Endodermal cell (in vitro differentiated cells): ENCODE data around the gene LZTS2. TPM values are rescaled to one million over a fixed set of nuclear protein-coding genes. Genes with fewer than 3 reads are reported as not detected.

Experiments used
- DNase-seq: peaks from one replicate; pipeline ENCODE4 v3.0.0-alpha.2; 2017
- H3K27ac ChIP-seq: 2 replicates; pipeline ENCODE4 v1.5.1; 2013; ENCODE audit warnings: mild to moderate bottlenecking, low read depth, low read length, moderate library complexity
- H3K27me3 ChIP-seq: 2 replicates; pipeline ENCODE4 v1.6.1; 2013; ENCODE audit warnings: mild to moderate bottlenecking, low read length, moderate library complexity; ENCODE audit not compliant: insufficient read depth, control insufficient read depth, poor library complexity, severe bottlenecking
- H3K36me3 ChIP-seq: 2 replicates; pipeline ENCODE4 v1.7.0; 2013; ENCODE audit warnings: mild to moderate bottlenecking, low read length, moderate library complexity; ENCODE audit not compliant: control insufficient read depth, insufficient read depth
- H3K4me1 ChIP-seq: one replicate; pipeline ENCODE4 v1.7.0; 2013; ENCODE audit warnings: low read length; ENCODE audit not compliant: control insufficient read depth, insufficient read depth
- H3K4me3 ChIP-seq: 2 replicates; pipeline ENCODE4 v1.5.1; 2013; ENCODE audit warnings: mild to moderate bottlenecking, low read length, moderate library complexity
- H3K9ac ChIP-seq: 2 replicates; pipeline ENCODE4 v1.6.1; 2013; ENCODE audit warnings: mild to moderate bottlenecking, low read length, moderate library complexity; ENCODE audit not compliant: poor library complexity, severe bottlenecking; ENCODE audit errors: extremely low read depth
- H3K9me3 ChIP-seq: 2 replicates; pipeline ENCODE4 v1.6.1; 2013; ENCODE audit warnings: mild to moderate bottlenecking, low read length, moderate library complexity; ENCODE audit not compliant: control insufficient read depth
- H3K27ac Mint-ChIP-seq: 2 replicates; pipeline ENCODE4 v1.8.0; 2020; ENCODE audit warnings: mixed read lengths
- H3K27me3 Mint-ChIP-seq: 2 replicates; pipeline ENCODE4 v1.8.0; 2021; ENCODE audit warnings: mild to moderate bottlenecking, mixed read lengths; ENCODE audit not compliant: insufficient read depth
- H3K36me3 Mint-ChIP-seq: 2 replicates; pipeline ENCODE4 v1.8.0; 2020; ENCODE audit warnings: low read depth, mixed read lengths
- H3K4me1 Mint-ChIP-seq: 2 replicates; pipeline ENCODE4 v1.8.0; 2020; ENCODE audit warnings: mixed read lengths
- H3K4me3 Mint-ChIP-seq: 2 replicates; pipeline ENCODE4 v1.8.0; 2020; ENCODE audit warnings: mild to moderate bottlenecking, moderate library complexity, mixed read lengths
- H3K9me3 Mint-ChIP-seq: 2 replicates; pipeline ENCODE4 v1.8.0; 2020; ENCODE audit warnings: mild to moderate bottlenecking, mixed read lengths
- CTCF ChIP-seq: fragments of 200-600 bp; sonication (generic); conservative IDR thresholded peaks from 2 replicates; pipeline ENCODE4 v1.5.0; 2021; ENCODE audit warnings: antibody characterized with exemption, mild to moderate bottlenecking
- WGBS, 2 experiments: methylation state at CpG; one replicate each; pipeline versions ENCODE4 v1.1.5 to v1.1.7; 2013; ENCODE audit warnings: missing lambda C conversion rate in 2 of 2, mixed read lengths in 1 of 2; ENCODE audit not compliant: insufficient coverage in 1 of 2, insufficient read length in 1 of 2; 5-methylcytosine and 5-hydroxymethylcytosine counted together
- total RNA-seq, 2 donors: library from RNA; stranded (reverse); fragmentation: NEBNext Ultra II Directional in 1 of 2; extraction: Animal tissue kit (Norgen Biotek cat#: 25700) in 1 of 2; gene quantifications; 2 replicates in 1 of 2; 3 replicates in 1 of 2; pipeline ENCODE4 v1.2.1, GENCODE V29; 2021

The LZTS2 gene
- total RNA-seq, 2 donors from 2014 or later, result 76.8 to 85.9 TPM

GRCh38 chr10:100963826-100964225 is 35.8 kb upstream of the LZTS2 start:
- peaks cover 67% of the 10 kb centered on the region for H3K36me3 ChIP-seq
- H3K4me3 ChIP-seq, result no peak overlapping the region
- Mint-ChIP-seq H3K27me3 (no peaks in the 10 kb centered on the region), H3K9me3 (no peaks in the 10 kb centered on the region), H3K36me3 (peaks cover 31% of the 10 kb centered on the region), H3K27ac (no peak overlapping the region), H3K4me3 (no peak overlapping the region), H3K4me1 (peaks cover 7% of the 10 kb centered on the region)
- H3K27me3 ChIP-seq, result no peaks in the 10 kb centered on the region
- H3K9me3 ChIP-seq, result no peaks in the 10 kb centered on the region
- no peak overlapping the region for H3K9ac ChIP-seq
- no peak for TF ChIP-seq CTCF
- peaks cover 2% of the 10 kb centered on the region for H3K4me1 ChIP-seq
- DNase-seq, result no peak
- H3K27ac ChIP-seq, result no peak overlapping the region
- 92 to 100% methylated on average over 1 of the region's 1 CpG for WGBS, 2 experiments

DNA sequence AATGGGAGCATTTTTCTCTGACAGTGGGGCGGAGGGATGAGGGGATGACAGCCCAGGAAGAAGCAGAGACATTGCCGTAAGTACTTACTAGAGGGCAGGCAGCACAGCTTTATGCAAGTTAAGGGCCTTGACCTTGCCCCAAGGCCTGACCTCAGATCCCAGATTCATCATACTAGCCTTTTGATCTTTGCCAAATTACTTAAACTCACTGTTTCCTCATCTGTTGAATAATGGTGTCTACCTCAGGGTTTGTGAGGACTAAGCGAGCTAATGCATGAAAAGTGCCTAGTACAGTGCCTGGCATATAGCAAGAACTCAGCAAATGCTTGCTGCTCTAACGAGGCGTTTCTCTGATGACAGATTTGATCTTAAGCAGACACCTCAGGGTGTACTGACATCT is 33.8 kb upstream of the LZTS2 start:
- no peak overlapping the region for H3K4me3 Mint-ChIP-seq
- Histone ChIP-seq H3K4me3 (no peak overlapping the region), H3K36me3 (peaks cover 50% of the 10 kb centered on the region), H3K9me3 (no peaks in the 10 kb centered on the region), H3K4me1 (peaks cover 7% of the 10 kb centered on the region), H3K27ac (no peak overlapping the region), H3K27me3 (no peaks in the 10 kb centered on the region), H3K9ac (no peak overlapping the region)
- no peak for TF ChIP-seq CTCF
- no peak for DNase-seq
- no peaks in the 10 kb centered on the region for H3K27me3 Mint-ChIP-seq
- 75% methylated on average over 4 to 5 of the region's 5 CpGs for WGBS, 2 experiments
- peaks cover 13% of the 10 kb centered on the region for H3K4me1 Mint-ChIP-seq
- no peak overlapping the region for H3K27ac Mint-ChIP-seq
- H3K9me3 Mint-ChIP-seq, result no peaks in the 10 kb centered on the region
- peaks cover 17% of the 10 kb centered on the region for H3K36me3 Mint-ChIP-seq

GRCh38 chr10:100966887-100967286 is 32.7 kb upstream of the LZTS2 start:
- peaks cover 24% of the 10 kb centered on the region for H3K4me1 Mint-ChIP-seq
- DNase-seq, result no peak
- H3K27ac ChIP-seq, result no peak overlapping the region
- no peak overlapping the region for H3K4me3 ChIP-seq
- H3K27ac Mint-ChIP-seq, result no peak overlapping the region
- H3K27me3 Mint-ChIP-seq, result no peaks in the 10 kb centered on the region
- peaks cover 42% of the 10 kb centered on the region for H3K36me3 ChIP-seq
- H3K36me3 Mint-ChIP-seq, result peaks cover 15% of the 10 kb centered on the region
- H3K27me3 ChIP-seq, result no peaks in the 10 kb centered on the region
- no peak overlapping the region for H3K9ac ChIP-seq
- peaks cover 17% of the 10 kb centered on the region for H3K4me1 ChIP-seq
- no peak overlapping the region for H3K4me3 Mint-ChIP-seq
- no peak for TF ChIP-seq CTCF
- H3K9me3 Mint-ChIP-seq, result no peaks in the 10 kb centered on the region
- 94% methylated on average over 2 of the region's 2 CpGs; no CpG with 5 or more reads in 1 of the 2 experiments for WGBS, 2 experiments
- H3K9me3 ChIP-seq, result no peaks in the 10 kb centered on the region
